Lower leg skin (tissue), 4 donors: ENCODE measurements around the gene CPA2. TPM values are rescaled to one million over a fixed set of nuclear protein-coding genes. Genes with fewer than 3 reads are reported as not detected.

Experiments used
- DNase-seq, 2 donors: peaks; one replicate each; pipeline ENCODE4 v3.0.0-alpha.2; 2019; ENCODE audit warnings: low spot score in 2 of 2
- H3K4me3 ChIP-seq: fragments of 200-600 bp; sonication (generic); 2 replicates; pipeline ENCODE4 v1.5.1; 2017; ENCODE audit warnings: mild to moderate bottlenecking, low read depth; ENCODE audit not compliant: poor library complexity, severe bottlenecking
- CTCF ChIP-seq, 3 donors: fragments of 450-650 bp; IDR thresholded peaks; one replicate each; pipeline ENCODE4 v1.5.1; 2016; ENCODE audit warnings: antibody characterized with exemption in 3 of 3, mild to moderate bottlenecking in 3 of 3, moderate library complexity in 2 of 3
- POLR2A ChIP-seq, 2 donors: fragments of 450-650 bp; IDR thresholded peaks; one replicate each; pipeline ENCODE4 v1.6.1; 2016 to 2017; ENCODE audit warnings: antibody characterized with exemption in 2 of 2, mild to moderate bottlenecking in 1 of 2, moderate library complexity in 1 of 2
- WGBS, 2 donors: methylation state at CpG; one replicate each; pipeline ENCODE4 v1.1.5; 2018; 5-methylcytosine and 5-hydroxymethylcytosine counted together
- intact Hi-C: fragments of 100-400 bp; cut with DNase I; formaldehyde crosslinking; loops from one replicate; pipeline ENCODE4 v1.15.0; 2023; ENCODE audit warnings: low total_unique reads
- total RNA-seq, 4 donors: library from RNA; depleted of rRNA; stranded (reverse); fragments of >200 nt; gene quantifications; one replicate each; pipeline ENCODE4 v1.1.0, GENCODE V29; 2016

Gene CPA2
- total RNA-seq = under 1 TPM in 1 of 4 donors, not detected in 3; 0.16 TPM

DNA sequence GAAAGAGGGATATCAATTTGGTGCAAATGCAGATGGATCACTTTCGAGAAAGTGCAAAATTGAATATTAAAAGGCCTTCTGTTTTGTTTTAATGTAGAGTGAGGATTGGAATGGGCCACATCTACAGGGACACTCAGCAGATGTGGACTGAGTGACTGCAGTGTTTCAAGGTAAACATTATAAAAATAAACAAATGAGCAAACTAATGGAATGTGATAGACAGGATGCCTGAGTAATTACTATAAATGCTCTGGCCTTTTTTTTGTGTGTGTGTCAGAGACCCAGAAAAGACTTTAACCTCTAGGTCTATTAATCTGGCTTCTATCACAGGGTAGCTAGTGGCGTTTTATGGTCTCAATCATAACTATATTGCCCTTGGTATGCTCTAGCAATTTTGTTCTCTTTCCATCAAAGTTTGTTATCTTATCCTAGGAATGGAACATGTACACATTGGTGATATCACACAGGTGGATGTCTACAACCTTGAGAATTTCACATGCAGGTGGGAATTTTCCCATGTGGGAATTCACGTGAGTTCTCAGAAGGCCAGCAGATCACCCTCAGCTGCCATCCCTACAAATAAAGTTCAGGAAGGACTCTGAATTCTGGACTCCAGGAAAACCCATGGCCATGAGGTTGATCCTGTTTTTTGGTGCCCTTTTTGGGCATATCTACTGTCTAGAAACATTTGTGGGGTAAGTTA is at the start of gene CPA2:
CPA2 (plus strand) TSS at position 606 of the 703 bp plus-strand sequence; CDS start at position 625, 19 bp downstream.
- TF ChIP-seq POLR2A (IDR thresholded peaks at IDR 0.05) = no peak
- TF ChIP-seq CTCF (IDR thresholded peaks at IDR 0.05) = no peak
- WGBS, 2 donors = 92% methylated on average over 3 of the region's 3 CpGs
- intact Hi-C loops = no loop called here
- DNase-seq = no peak
- no peak within 1 kb of the TSS for H3K4me3 ChIP-seq

GRCh38 chr7:130218806-130219620 is 47.6 kb upstream of the CPA2 start:
- intact Hi-C loops = no loop called here
- DNase-seq = no peak
- H3K4me3 ChIP-seq = no peak overlapping the region
- no peak for TF ChIP-seq CTCF (IDR thresholded peaks at IDR 0.05)
- TF ChIP-seq POLR2A (IDR thresholded peaks at IDR 0.05) = no peak
- 90 to 92% methylated on average over 5 of the region's 5 CpGs for WGBS, 2 donors

GRCh38 chr7:130219871-130220270 is 46.8 kb upstream of the CPA2 start:
- no peak for DNase-seq
- H3K4me3 ChIP-seq = no peak overlapping the region
- intact Hi-C loops = no loop called here
- whole genome bisulfite sequencing, 2 donors = 95% methylated on average over 9 of the region's 9 CpGs
- no peak for TF ChIP-seq CTCF (IDR thresholded peaks at IDR 0.05)

- H3K4me3 ChIP-seq = no peak overlapping the region
- intact Hi-C loops = no loop called here
- DNase-seq = no peak
- 86 to 90% methylated on average over 4 of the region's 4 CpGs for WGBS, 2 donors
- TF ChIP-seq CTCF (IDR thresholded peaks at IDR 0.05) = no peak
- no peak for TF ChIP-seq POLR2A (IDR thresholded peaks at IDR 0.05)
Measured at GRCh38 chr7:130221746-130222145, 44.9 kb upstream of the CPA2 start.

DNA sequence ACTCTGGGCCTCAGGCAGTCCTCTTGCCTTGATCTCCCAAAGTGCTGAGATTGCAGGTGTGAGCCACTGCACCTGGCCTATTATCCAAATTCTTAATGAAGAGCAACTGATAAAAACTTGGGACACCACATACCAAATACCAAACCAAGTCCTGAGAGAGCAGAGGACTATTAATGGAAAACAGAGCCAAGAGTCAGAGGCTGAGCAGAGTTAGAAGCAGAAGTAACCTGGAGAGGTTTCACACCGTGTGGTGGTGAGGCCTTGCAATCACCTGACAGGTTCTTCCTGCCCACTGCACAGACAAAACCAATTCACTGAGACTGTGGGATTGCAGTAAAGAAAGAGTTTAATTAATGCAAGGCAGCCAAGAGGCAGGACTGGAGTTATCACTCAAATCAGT is 43.0 kb upstream of the CPA2 start:
- intact Hi-C loops = no loop called here
- no peak for DNase-seq
- no peak overlapping the region for H3K4me3 ChIP-seq
- WGBS, 2 donors = 71 to 89% methylated on average over 1 of the region's 1 CpG
- TF ChIP-seq POLR2A (IDR thresholded peaks at IDR 0.05) = no peak
- TF ChIP-seq CTCF (IDR thresholded peaks at IDR 0.05) = no peak
